ENCODE results near the gene VSTM4.

VSTM4 gene

GRCh38 chr10:49009199-49009979 lies 105.9 kb downstream of the VSTM4 start:
- no peak for DNase-seq (ENCODE audit: low read depth in 4 of 4, low spot score in 1 of 4)

- no peak for DNase-seq (ENCODE audit: low read depth in 4 of 4, low spot score in 1 of 4)
These were observed 106.7 kb downstream of the VSTM4 start for GRCh38 chr10:49008505-49009198.

GRCh38 chr10:49008091-49008490 lies 107.2 kb downstream of the VSTM4 start:
- no peak for DNase-seq (ENCODE audit: low read depth in 4 of 4, low spot score in 1 of 4)

- DNase-seq (ENCODE audit: low read depth in 4 of 4, low spot score in 1 of 4): no peak
These were observed 108.2 kb downstream of the VSTM4 start for GRCh38 chr10:49007129-49007528.

- no peak for DNase-seq (ENCODE audit: low read depth in 4 of 4, low spot score in 1 of 4)
These were observed 110.1 kb downstream of the VSTM4 start for GRCh38 chr10:49005270-49005669.

GRCh38 chr10:49001870-49002672 lies 113.3 kb downstream of the VSTM4 start:
- no peak for DNase-seq (ENCODE audit: low read depth in 4 of 4, low spot score in 1 of 4)

- no peak for DNase-seq (ENCODE audit: low read depth in 4 of 4, low spot score in 1 of 4)
These were observed 113.9 kb downstream of the VSTM4 start for GRCh38 chr10:49001402-49001801.

GRCh38 chr10:49000437-49001398 lies 114.6 kb downstream of the VSTM4 start:
- no peak for DNase-seq (ENCODE audit: low read depth in 4 of 4, low spot score in 1 of 4)

- DNase-seq (ENCODE audit: low read depth in 4 of 4, low spot score in 1 of 4): no peak
These were observed 116.0 kb downstream of the VSTM4 start for GRCh38 chr10:48999346-48999745.

GRCh38 chr10:48996329-48996728 lies 119.0 kb downstream of the VSTM4 start:
- DNase-seq (ENCODE audit: low read depth in 4 of 4, low spot score in 1 of 4): no peak

GRCh38 chr10:48993627-48994026 lies 121.7 kb downstream of the VSTM4 start:
- DNase-seq (ENCODE audit: low read depth in 4 of 4, low spot score in 1 of 4): no peak

- DNase-seq (ENCODE audit: low read depth in 4 of 4, low spot score in 1 of 4): no peak
These were observed 125.1 kb downstream of the VSTM4 start for GRCh38 chr10:48990226-48990625.

- DNase-seq (ENCODE audit: low read depth in 4 of 4, low spot score in 1 of 4): no peak
These were observed 129.6 kb downstream of the VSTM4 start for GRCh38 chr10:48985621-48986158.

GRCh38 chr10:48983648-48984351 lies 131.5 kb downstream of the VSTM4 start:
- no peak for DNase-seq (ENCODE audit: low read depth in 4 of 4, low spot score in 1 of 4)

GRCh38 chr10:48982584-48982983 lies 132.7 kb downstream of the VSTM4 start:
- DNase-seq (ENCODE audit: low read depth in 4 of 4, low spot score in 1 of 4): no peak

- DNase-seq (ENCODE audit: low read depth in 4 of 4, low spot score in 1 of 4): peak in 2 of 4 experiments; percentile 12 to 13
These were observed 133.9 kb downstream of the VSTM4 start for GRCh38 chr10:48981310-48981907.

GRCh38 chr10:48978318-48978717 lies 137.0 kb downstream of the VSTM4 start:
- no peak for DNase-seq (ENCODE audit: low read depth in 4 of 4, low spot score in 1 of 4)

- no peak for DNase-seq (ENCODE audit: low read depth in 4 of 4, low spot score in 1 of 4)
These were observed 139.1 kb downstream of the VSTM4 start for GRCh38 chr10:48976196-48976595.

- DNase-seq (ENCODE audit: low read depth in 4 of 4, low spot score in 1 of 4): no peak
These were observed 140.7 kb downstream of the VSTM4 start for GRCh38 chr10:48974510-48975156.
